Heart right ventricle (tissue), 16 donors: ENCODE results near the gene GPR52. TPM values are rescaled to one million over a fixed set of nuclear protein-coding genes. Genes with fewer than 3 reads are reported as not detected.

Experiments used
- ATAC-seq, 8 donors: fragments of 200-7000 bp; cut with Tn5 transposase; one replicate each; pipeline ENCODE4 v1.9.1; 2020; ENCODE audit warnings: mild to moderate bottlenecking in 8 of 8, moderate library complexity in 8 of 8, moderate number of reproducible peaks in 1 of 8
- DNase-seq, 2 donors: peaks; one replicate each; pipeline ENCODE4 v3.0.0-alpha.2; 2020
- H3K27ac ChIP-seq, 10 donors: fragments of 200-600 bp; sonication (generic) in 2 of 10; one replicate each; pipeline versions ENCODE4 v1.5.0 to v1.8.0; 2020 to 2022; ENCODE audit warnings: mild to moderate bottlenecking in 3 of 10
- H3K27me3 ChIP-seq, 7 donors: fragments of 200-600 bp; one replicate each; pipeline ENCODE4 v1.8.0; 2021 to 2022; ENCODE audit warnings: mild to moderate bottlenecking in 2 of 7
- H3K36me3 ChIP-seq, 9 donors: fragments of 200-600 bp; sonication (generic) in 1 of 9; one replicate each; pipeline versions ENCODE4 v1.5.0 to v1.8.0; 2020 to 2022; ENCODE audit warnings: mild to moderate bottlenecking in 2 of 9
- H3K4me1 ChIP-seq, 9 donors: fragments of 200-600 bp; sonication (generic) in 1 of 9; one replicate each; pipeline versions ENCODE4 v1.5.0 to v1.8.0; 2020 to 2022; ENCODE audit warnings: mild to moderate bottlenecking in 4 of 9
- H3K4me3 ChIP-seq, 10 donors: fragments of 200-600 bp; sonication (generic) in 2 of 10; one replicate each; pipeline versions ENCODE4 v1.5.0 to v1.8.0; 2020 to 2022; ENCODE audit warnings: mild to moderate bottlenecking in 7 of 10, moderate library complexity in 2 of 10
- H3K9me3 ChIP-seq, 11 donors: fragments of 200-600 bp in 10 of 11; sonication (generic) in 2 of 11; one replicate each; pipeline versions ENCODE4 v1.5.0 to v1.8.0; 2013 to 2022; ENCODE audit warnings: mild to moderate bottlenecking in 2 of 11, control low read depth in 1 of 11, moderate library complexity in 1 of 11
- CTCF ChIP-seq, 9 donors: fragments of 200-600 bp; sonication (generic) in 2 of 9; IDR thresholded peaks; one replicate each; pipeline versions ENCODE4 v1.5.0 to v1.8.0; 2021 to 2022; ENCODE audit warnings: antibody characterized with exemption in 9 of 9, mild to moderate bottlenecking in 5 of 9, moderate library complexity in 1 of 9
- WGBS, 2 donors: extraction: QIAGEN DNeasy Blood & Tissue Kit; methylation state at CpG; one replicate each; pipeline ENCODE4 v1.1.7; 2013; ENCODE audit warnings: inconsistent platforms in 1 of 2; 5-methylcytosine and 5-hydroxymethylcytosine counted together
- intact Hi-C, 10 donors: fragments of 100-400 bp; cut with DNase I; formaldehyde crosslinking; loops; one replicate each; pipeline versions ENCODE4 v1.11.1 to v1.14.2; 2022
- polyA plus RNA-seq, 2 donors: library from polyadenylated mRNA; stranded (reverse); fragments of 200-250 nt; gene quantifications; one replicate each; pipeline ENCODE4 v1.2.3, GENCODE V29; 2013
- total RNA-seq, 10 donors: library from RNA; stranded (reverse); fragmentation: NEBNext Ultra II Directional in 3 of 10; extraction: Animal tissue kit (Norgen Biotek cat#: 25700) in 3 of 10; gene quantifications; one replicate each; pipeline versions ENCODE4 v1.2.1 to v1.2.4, GENCODE V29; 2021 to 2023
- donor health status: Arrhythmogenic right ventricular cardiomyopathy.
- donor health status: ischemic (EF 13 %, LVEDD 7.1; RV severe dilation, severe dysfunction).
- donor health status: healthy with polysubstance abuse.
- donor health status: DM: no; HTN: yes; CAD: no.
- donor health status: DM: no; HTN: no; CAD: no.
- donor health status: ischemic (EF 25% LVEDD 6.9; RV normal size, moderate dysfunction).
- donor health status: ischemic (EF 25% LVEDD 5.7; RV mildly dilated, moderate dysfunction).
- donor health status: healthy.
- donor health status: DM: yes; HTN: yes; CAD: no.
- donor health status: Ischemic cardiomyopathy.
- donor health status: ischemic (EF 35%, LVEDD 5.7; RV mildly dilated, moderate dysfunction).
- donor health status: nonischemic (EF 11% LVEDD 7.7; RV severe dilation, severe dysfunction).
- donor health status: DM: yes; HTN: yes; CAD: no.
- donor health status: PGD.
- donor health status: ischemic (EF 29% LVEDD 5.4; RV normal size, mild dysfunction).
- donor health status: nonischemic (EF 23%, LVEDD 6.1; RV moderate dilation, normal function).

GPR52 gene
- total and polyA plus RNA-seq, 12 donors: 0.29 to 2.9 (median 1.4) TPM; not detected in 1

GRCh38 chr1:174469687-174470086 is 21.9 kb downstream of the GPR52 start:
- ATAC-seq (peak in 7 of 8 donors; percentile 39 to 79 (median 56)), DNase-seq (no peak)
- no peak overlapping the region for H3K27ac ChIP-seq
- WGBS, 2 donors: 10 to 23% methylated on average over 1 of the region's 1 CpG
- no peaks in the 10 kb centered on the region for H3K36me3 ChIP-seq
- no peaks in the 10 kb centered on the region for H3K9me3 ChIP-seq
- no peak for TF ChIP-seq CTCF (IDR thresholded peaks at IDR 0.05)
- no peak overlapping the region for H3K4me3 ChIP-seq
- intact Hi-C loops: loop anchor here in 1 of 10 donors (10.0 kb wide), 1 partner anchor 45 kb away; no protein-coding TSS in a partner anchor
- peaks cover 0 to 18% (median 0%) of the 10 kb centered on the region in 9 donors for H3K4me1 ChIP-seq
- H3K27me3 ChIP-seq: no peaks in the 10 kb centered on the region

- intact Hi-C loops: no loop called here
Observed at GRCh38 chr1:174479281-174479680, 31.5 kb downstream of the GPR52 start.

GRCh38 chr1:174480324-174480723 is 32.6 kb downstream of the GPR52 start:
- no peak for DNase-seq
- 79 to 87% methylated on average over 1 of the region's 1 CpG for WGBS, 2 donors
- ATAC-seq: no peak

More at GRCh38 chr1:174479281-174479680, 31.5 kb downstream of the GPR52 start:
- Histone ChIP-seq H3K27ac (no peak overlapping the region), H3K27me3 (no peaks in the 10 kb centered on the region), H3K4me1 (peaks cover 0 to 8% (median 0%) of the 10 kb centered on the region in 9 donors), H3K9me3 (no peaks in the 10 kb centered on the region), H3K4me3 (no peak overlapping the region), H3K36me3 (no peaks in the 10 kb centered on the region)
- DNase-seq: no peak
- no peak for ATAC-seq
- 91 to 97% methylated on average over 1 of the region's 1 CpG for WGBS, 2 donors
- no peak for TF ChIP-seq CTCF (IDR thresholded peaks at IDR 0.05)

GRCh38 chr1:174491606-174492005 is 43.8 kb downstream of the GPR52 start:
- 89 to 91% methylated on average over 2 of the region's 2 CpGs for WGBS, 2 donors
- Histone ChIP-seq H3K27ac (no peak overlapping the region), H3K9me3 (peaks cover 0 to 15% (median 0%) of the 10 kb centered on the region in 11 donors), H3K4me1 (peaks cover 0 to 7% (median 0%) of the 10 kb centered on the region in 9 donors), H3K36me3 (no peaks in the 10 kb centered on the region), H3K27me3 (no peaks in the 10 kb centered on the region), H3K4me3 (no peak overlapping the region)
- TF ChIP-seq CTCF (IDR thresholded peaks at IDR 0.05): no peak
- intact Hi-C loops: no loop called here
- no peak for DNase-seq
- no peak for ATAC-seq

More at GRCh38 chr1:174480324-174480723, 32.6 kb downstream of the GPR52 start:
- H3K27me3 ChIP-seq: no peaks in the 10 kb centered on the region
- peaks cover 0 to 4% (median 0%) of the 10 kb centered on the region in 11 donors for H3K9me3 ChIP-seq
- H3K36me3 ChIP-seq: no peaks in the 10 kb centered on the region
- H3K4me1 ChIP-seq: peaks cover 0 to 8% (median 0%) of the 10 kb centered on the region in 9 donors
- TF ChIP-seq CTCF (IDR thresholded peaks at IDR 0.05): no peak
- H3K4me3 ChIP-seq: no peak overlapping the region
- intact Hi-C loops: no loop called here
- H3K27ac ChIP-seq: no peak overlapping the region
